Ammon's horn (tissue), 1 donor: ENCODE results near the gene DIP2C.
"Not testable (repeated sequence)": the region's sequence is repeated elsewhere in the genome, so short reads cannot be mapped to it uniquely, and the experiment has no call there.

Experiments
- DNase-seq: peaks from one replicate; pipeline ENCODE4 v3.0.0-alpha.2; 2016; ENCODE audit warnings: low spot score

DIP2C gene

DNA sequence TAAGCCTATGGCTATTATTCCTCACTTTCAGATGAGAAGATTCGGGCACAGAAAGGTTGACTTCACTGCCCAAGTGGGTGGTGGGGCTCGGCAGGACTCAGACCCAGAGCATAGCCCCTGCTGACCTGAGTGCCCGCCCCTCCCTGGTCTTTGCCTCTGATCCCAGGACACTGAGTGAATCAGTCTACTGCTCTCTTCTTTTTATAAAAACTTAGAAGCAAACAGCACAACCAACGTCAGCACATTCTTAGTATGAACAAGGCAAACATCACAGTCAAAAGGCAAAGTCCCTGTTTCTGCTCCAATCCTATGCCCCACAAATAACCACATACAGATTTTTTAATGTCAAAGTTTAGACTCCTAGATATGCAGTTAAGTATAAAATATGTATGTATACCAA lies 316.5 kb downstream of the DIP2C start:
- no peak for DNase-seq

DNA sequence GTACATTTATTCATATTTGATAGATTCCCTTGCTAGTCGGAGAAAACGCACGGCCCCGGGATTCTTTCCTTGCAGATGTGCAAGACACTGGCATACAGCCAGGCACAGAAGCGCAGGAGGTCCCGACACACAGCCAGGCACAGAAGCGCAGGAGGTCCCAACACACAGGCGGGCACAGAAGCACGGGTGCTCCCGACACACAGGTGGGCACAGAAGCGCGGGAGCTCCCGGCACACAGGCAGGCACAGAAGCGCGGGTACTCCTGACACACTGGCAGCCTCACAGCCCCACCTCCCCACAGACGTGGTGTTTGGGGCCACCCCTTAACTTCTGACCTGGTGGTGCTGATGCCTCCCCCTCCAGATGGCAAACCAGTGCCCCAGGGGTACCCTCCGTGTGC lies 316.9 kb downstream of the DIP2C start:
- DNase-seq, result no peak

DNA sequence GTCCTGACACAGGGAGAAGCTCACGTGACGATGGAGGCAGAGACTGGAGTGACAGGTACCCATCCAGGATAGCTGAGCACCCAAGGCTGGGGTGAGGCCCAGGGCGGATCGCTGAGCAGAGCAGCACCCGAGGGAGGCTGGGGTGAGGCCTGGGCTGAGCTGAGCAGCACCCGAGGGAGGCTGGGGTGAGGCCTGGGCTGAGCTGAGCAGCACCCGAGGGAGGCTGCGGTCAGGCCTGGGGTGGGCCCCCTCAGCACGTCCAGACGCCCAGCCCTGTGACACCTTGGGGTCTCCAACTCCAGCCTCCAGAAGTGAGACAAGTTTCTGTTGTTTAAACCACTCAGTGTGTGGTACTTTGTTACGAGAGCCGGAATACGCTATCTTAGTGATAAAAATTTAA lies 318.0 kb downstream of the DIP2C start:
- DNase-seq, result no peak

DNA sequence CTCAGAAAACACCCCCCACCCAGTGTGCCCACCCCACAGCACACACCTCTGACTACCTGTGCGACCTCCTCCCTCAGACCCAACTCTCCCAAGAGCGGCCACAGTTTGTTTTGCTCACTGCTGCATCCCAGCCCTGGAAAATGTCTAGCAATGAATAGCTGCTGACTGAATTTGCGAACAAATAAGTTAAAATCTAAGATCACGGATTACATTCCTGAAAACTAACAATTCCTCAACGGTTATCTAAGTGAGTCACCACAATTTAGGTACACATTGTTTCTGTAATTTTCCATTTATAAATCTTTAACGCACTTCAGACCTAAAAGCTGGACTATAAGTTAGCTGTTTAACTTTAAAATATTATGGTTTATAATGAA lies 319.0 kb downstream of the DIP2C start:
- DNase-seq, result no peak

DNA sequence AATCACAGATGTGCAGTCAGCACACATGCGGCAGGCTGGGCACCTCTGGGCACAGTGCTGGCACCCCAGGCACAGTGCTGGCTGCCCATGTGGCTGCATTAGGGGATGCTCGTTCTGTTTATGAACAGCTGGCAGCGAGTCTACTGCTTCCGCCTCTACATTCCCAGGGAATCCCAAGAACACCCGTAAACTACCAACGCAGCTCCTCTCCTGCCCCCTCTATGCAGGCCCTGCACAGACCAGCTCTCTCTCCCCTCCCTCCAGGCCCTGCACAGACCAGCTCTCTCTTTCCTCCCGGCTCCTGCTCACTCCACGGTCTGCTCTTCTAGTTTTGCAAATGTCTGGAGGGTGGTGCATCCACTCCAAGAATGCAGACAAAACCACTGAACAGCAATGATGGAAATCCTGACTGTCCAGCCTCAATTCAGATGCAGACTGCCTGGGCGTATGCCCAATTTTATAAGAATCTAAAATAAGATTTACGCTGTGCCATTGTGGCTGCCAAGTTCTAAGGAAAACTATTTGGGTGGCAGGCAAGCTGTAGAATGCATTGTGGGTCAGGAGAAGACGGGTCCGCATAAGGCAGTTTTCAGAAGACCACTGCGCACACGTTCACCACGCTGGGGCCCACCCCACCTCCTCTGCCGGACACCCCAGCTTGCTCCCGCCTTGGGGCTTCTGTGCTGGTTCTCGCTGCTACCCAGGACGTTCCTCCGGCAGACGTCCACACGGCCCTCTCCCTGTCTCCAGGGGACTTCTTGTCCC lies 319.6 kb downstream of the DIP2C start:
- DNase-seq, result no peak

DNA sequence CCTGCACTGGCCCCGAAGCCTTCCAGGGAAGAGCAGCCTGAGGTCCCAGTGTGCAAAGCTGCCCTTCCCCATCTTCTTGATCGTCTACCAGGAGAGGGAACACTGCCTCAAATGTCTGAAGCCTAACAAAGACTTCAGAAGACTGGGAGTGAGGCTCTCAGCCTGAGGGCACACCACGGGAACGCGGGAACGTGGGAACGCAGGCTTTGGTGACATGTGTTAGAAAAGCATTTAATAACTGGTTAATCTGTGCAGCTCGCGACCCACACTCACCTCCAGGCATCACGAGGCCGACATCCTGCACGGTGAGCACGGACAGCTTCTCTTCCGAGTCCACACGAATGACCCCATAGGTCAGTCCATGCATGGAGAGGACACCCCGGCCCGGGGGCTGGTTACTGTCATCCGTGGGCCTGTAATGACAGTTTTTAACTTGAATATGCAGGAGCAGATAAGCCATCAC lies 320.2 kb downstream of the DIP2C start:
- DNase-seq, result no peak

DNA sequence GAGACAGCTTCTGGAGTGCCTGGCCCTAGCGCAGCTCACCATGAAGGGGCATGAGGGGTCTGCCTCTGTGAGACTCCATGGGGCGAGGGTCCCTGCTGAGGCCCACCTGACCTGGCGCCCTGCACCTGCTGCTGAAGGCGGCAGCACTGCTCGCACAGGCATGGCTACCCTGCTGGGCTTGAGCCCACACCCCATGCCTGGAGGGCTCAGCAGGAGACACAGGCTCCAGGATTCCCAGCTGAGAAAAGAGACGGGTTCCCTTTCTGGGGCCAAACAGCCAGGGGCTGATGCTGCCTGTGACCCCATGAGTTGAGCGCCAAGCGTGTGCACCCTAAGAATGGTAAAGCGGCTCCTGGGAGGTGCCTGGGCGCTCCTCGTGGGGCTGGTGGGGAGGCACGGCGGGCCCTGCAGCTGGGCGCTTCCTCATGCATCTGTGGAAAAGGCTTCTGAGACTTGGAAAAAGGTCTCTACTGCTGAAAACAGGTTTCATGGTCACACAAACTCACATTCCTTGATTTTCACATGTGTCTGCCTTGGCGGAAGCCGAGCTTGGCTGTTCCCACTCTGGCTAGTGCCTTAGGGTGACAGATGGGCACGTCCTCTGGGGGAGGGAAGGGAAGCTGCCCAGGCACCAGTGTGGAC lies 320.8 kb downstream of the DIP2C start:
- DNase-seq, result no peak

DNA sequence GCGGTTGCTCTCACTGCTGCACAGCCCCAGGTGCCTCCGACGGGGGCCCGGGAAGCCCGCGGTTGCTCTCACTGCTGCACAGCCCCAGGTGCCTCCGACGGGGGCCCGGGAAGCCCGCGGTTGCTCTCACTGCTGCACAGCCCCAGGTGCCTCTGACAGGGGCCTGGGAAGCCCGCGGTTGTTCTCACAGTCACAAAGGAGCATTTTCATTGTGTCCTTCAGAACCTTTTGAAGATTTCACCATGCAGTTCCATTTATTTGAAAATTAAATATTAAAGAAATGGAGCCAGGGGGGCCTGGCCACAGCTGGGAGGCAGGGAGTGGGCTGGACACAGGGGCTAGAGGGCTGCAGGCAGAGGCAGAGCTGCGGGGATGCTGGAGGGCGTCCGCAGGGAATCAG lies 321.4 kb downstream of the DIP2C start:
- not testable (repeated sequence) for DNase-seq

DNA sequence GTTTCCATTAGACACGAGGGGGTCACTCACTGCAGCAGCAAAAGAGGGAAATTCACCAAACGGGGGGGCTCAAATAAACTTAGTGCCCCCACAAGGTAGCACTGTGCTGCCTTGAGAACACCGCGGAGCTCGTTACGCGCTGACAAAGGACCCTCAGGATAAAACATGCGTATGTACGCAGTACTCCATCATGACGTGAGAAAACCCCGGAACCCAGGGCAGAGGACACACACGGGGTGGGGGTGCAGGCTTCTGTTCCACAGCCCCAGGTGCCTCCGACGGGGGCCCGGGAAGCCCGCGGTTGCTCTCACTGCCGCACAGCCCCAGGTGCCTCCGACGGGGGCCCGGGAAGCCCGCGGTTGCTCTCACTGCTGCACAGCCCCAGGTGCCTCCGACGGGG lies 321.8 kb downstream of the DIP2C start:
- DNase-seq, result no peak

DNA sequence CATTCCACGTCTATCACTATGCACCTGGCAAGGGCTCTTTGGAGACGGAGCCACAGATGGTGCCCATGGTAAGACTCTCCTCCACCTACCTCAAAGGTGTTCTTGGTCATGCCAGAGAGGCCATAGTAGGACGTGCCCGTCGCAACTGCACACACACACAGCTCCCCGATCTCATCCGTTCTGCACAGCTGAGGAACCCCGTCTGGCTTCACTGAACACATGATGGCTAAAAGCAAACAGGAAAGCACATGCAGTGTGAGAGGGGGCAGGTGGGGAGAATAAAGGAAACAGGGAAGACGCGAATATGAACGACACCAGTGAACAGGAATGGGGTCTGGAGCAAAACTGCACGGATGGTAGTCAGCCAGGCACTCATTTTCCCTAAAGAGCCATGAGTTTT lies 323.3 kb downstream of the DIP2C start:
- DNase-seq, result no peak

DNA sequence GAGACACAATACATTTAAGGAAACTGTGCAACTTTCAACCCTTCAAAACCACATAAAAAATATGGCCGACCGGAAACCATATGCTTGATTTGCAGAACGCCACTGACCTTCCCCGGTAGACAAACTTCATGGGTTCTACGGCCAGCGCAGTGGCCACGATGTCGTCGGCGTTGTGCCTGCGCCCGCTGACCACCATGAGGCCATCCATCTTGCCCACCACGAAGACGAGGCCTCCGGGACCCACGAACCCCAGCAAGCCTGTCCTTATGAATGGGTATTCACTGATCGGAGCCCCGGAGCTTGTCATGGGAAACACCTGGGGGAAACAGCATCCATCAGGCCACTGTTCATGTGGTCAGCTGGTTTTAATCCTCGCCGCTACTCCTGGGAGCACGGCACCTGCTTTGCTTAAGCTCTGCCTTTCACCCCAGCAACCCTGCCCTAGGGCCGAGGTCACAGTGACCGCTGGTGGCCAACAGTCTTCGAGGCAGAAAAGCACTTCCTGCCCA lies 325.1 kb downstream of the DIP2C start:
- DNase-seq, result no peak

DNA sequence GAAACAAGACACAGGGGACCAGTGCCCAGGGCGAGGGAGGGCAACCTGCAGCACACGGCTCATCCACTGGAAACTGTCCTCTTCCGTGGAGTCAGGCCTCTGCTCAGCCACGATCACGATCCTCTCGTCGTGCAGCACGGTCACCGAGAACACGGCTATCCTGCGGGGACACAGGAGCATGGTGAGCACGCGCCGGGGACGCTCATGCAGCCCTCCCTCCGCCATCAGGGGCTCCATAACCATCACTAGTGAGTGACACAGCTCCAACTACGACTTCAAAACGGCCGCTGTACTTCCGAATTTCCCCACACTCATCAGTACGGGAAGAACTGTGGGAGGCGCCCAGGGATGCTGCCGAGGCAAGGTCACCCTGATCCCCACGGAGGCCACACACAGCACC lies 326.3 kb downstream of the DIP2C start:
- DNase-seq, result no peak

DNA sequence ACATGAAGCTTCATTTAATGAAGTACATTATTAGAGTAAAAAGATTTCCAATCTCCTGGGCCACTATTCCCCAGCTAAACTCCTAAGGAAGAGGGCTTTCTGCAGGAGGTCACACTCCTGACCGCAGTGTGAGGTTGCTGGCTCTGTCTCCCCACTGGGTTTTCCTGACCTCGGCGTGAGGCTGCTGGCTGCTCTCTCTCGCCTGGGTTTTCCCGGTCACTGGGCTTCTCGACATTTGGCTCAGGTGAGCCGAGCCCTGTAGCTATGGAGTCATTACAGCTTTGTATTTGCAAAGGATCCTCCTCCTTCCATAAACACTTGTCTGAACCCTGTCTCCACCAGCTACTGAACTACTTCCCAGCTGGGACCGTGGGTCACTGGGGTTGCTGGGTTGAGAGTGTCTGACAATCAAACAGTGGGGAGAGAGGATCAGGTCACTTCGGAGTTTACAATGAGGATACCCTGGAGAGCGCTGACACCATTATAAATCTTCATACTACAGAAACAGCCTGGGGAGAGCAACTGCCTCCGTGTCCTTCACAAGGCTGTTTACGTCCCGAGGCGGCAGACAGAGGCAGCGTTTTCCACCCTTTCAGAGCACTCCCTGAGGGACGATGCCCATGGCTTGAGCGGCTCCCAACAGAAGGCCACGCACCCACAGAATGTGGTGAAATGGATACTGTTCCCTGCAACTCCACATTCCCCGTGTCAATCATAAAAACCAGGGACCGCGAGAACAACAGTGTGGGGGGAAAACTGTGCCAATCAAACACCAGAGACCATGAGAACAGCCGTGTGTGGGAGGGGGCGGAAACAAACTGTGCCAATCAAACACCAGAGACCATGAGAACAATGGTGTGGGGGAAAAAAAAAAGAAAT lies 328.0 kb downstream of the DIP2C start:
- DNase-seq, result peak; percentile 30

DNA sequence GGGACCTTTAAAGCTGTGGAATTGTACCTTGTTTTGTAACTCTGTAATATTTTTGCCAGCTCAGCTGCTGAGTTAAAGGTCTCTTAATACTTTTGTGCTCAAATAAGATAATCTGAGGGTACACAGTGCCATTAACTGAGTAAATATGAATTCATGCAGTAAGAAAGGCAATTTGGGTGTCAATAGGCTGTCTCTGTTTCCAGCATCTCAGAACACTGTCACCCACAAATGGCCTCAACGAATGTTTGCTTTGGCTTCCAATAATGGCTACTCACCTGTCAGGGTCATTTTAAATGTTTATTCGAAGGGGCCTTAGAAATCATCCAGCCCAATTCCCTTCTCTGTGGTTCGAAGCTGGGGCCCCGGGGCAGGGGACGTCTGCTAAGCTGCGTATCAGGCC lies 328.8 kb downstream of the DIP2C start:
- no peak for DNase-seq

DNA sequence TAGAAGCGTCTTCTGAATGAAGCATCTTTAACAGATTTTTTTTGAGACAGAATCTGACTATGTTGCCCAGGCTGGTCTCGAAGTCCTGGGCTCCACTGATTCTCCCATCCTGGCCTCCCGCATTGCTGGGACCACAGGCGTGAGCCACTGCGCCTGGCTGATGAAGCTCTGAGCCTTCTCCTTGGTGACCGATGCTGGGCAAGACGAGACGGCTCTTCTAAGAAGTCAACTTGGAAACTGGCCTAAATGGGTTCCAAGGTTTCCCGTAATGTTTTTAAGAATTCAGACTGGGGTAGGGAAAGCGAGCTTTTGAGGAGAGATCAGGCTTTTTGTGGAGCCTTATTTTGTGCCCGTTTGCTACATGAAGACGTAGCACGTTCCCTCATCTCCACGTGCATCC lies 329.7 kb downstream of the DIP2C start:
- peak; percentile 39 for DNase-seq

DNA sequence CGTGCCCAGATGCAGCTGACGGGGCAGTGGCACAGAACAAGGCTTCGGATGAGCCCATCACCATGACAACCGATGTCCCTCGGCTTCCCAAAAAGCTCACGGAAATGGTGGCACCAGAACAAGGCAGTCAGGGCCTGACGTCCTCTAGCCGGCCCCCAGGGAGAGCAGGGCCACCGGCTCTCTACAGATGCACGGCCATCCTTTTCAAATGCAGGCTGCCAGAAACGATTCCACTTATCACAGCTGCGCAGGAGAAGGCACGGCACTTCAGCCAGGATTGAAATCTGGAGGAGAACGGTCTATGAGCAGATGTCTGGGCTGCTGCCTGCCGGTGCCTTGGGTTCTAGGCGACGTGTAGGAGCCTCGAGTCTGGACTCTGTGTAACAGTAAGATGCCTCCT lies 330.4 kb downstream of the DIP2C start:
- DNase-seq, result peak; percentile 36

DNA sequence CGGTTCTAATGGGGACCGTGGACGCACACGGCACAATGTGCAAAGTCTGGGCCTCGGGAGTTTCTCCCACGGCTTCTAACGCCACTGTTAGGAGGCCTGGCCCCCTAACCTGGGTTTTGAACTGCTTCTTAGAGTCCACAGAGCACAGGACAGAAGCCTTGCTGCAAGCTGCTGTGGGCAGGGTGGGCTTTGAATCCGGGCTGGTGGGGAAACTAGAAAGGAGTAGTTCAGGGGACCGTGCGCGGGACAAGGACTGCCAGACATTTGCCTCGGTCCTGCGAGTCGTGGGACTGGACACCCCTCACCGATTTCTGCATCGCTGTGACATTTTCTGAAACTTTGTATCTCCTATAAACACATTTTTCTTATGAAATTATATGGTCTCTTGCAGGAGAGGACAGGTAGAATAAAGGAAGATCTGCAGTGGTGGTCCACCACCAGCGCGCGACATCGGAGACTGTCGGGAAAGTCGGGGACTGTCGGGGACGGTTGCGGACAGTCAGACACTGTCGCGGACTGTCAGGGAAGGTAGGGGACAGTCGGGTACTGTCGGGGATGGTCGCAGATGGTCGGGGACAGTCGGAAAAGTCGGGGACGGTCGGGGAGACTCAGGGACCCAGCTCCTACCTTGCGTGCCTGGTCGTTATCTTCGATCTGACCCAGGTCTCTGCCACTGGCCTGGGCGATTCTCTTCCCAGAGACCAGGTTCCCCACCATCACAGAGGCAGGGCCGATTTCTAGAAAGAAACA lies 332.1 kb downstream of the DIP2C start:
- no peak for DNase-seq

DNA sequence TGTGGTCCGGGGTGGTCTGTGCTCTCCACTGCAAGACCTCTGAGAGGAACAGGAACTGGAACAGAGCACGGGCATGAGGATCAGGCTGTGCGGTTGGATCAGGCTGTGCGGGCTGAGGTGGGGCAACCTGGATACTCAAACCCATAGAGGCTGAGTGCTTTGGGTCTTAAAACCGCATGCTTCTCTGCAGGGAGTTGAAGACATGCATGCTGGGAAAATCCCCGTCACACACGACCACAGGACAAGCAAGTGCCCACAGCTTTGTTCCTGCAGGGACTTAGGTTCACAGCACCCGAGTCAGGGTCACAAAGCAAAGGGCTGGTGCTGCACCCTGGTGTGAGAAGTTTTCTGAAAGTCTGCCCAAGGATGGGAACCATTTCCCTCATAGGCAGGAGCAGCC lies 333.0 kb downstream of the DIP2C start:
- no peak for DNase-seq

DNA sequence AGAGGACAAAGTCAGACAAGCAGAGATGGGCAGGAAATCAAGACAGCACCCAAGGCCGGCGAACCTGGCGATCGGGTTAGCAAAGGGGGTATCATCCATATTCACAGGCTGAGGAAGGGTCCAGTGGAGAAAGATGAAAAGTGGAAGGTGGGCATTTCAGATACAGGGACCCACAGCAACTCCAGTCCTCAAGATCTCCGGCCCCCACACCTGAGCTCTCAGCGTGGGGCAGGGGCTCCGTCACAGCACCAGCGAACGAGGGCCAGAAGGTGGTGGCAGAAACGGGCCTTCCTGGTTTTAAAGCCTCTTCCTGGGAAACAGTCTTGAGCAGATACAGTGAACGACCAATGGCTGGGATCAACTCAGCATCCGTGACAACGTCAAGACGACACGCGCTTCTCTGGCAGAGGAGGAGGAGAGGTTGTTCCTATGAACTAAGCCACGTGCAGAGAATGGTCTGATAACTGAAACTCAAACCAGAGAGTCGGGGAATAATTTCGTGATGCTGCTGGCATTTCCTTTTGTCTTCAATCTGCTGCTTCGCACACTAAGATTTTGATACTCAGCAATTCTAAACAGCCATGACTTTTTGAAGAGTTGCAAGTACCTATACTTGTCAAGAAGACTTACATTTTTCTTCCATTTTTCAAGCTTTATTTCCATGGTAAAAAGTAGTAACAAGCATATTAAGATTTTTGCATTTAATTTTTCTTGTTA lies 334.4 kb downstream of the DIP2C start:
- no peak for DNase-seq

DNA sequence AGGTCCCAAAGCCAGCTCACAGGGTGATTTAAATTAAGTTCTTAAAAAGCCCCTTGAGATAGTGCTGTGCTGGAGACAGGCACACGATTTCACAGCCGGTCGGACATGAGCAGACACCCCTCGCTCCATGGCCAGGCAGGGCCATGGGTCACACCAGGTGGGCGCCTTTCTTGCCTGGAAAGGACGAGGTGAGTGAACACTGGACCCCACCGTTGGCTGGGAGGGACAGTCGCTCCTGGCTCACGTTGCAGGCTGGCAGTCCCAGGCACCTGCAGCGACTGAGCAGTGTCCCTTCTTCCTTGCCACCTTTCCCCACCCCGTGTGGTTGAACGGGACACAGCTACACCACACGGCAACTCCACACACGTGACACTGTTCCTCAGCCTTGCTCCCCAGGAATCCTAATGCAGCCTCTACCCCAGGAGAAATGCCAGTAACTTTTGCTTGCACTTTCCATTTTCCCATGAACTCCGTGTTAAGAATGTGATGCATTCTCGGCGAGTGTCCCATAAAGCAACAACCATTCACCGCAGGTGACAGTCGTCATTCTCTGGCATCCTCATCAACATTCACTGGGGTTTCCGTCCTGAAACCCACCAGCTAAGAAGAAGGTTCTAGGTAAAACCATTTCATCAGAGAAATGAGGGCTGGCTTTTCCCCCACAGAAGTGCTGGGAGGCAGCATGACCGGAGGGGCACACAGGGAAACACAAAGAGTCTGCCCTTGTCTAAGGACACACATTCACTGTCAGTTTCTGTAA lies 336.8 kb downstream of the DIP2C start:
- no peak for DNase-seq
